NB4 (cell line): ENCODE results near the gene PAQR8.

ENCODE experiments used
- CTCF ChIP-seq: IDR thresholded peaks from one replicate; pipeline ENCODE4 v1.5.1; 2012; ENCODE audit warnings: low read depth, low read length
- MAX ChIP-seq: IDR thresholded peaks from 2 replicates; pipeline ENCODE4 v1.6.1; 2011; ENCODE audit warnings: low read depth, low read length
- MYC ChIP-seq: IDR thresholded peaks from 2 replicates; pipeline ENCODE4 v1.6.1; 2011; ENCODE audit warnings: low read depth, low read length

- TF ChIP-seq CTCF (no peak), MYC (no peak), MAX (no peak)
Measured at GRCh38 chr6:52391599-52391998, 29.6 kb downstream of the PAQR8 start.
